Transverse colon (tissue), 4 donors: ENCODE results near the gene CBLB. TPM values are rescaled to one million over a fixed set of nuclear protein-coding genes. Genes with fewer than 3 reads are reported as not detected.

Source experiments
- DNase-seq: peaks from one replicate; pipeline ENCODE4 v3.0.0-alpha.2; 2019
- H3K27ac ChIP-seq, 4 donors: fragments of 200-600 bp; sonication (generic); 2 replicates each; pipeline ENCODE4 v1.5.1; 2016 to 2018; ENCODE audit warnings: inconsistent platforms in 4 of 4
- H3K27me3 ChIP-seq: fragments of 200-600 bp; sonication (generic); 2 replicates; pipeline ENCODE4 v1.5.1; 2017; ENCODE audit warnings: inconsistent platforms
- H3K36me3 ChIP-seq, 4 donors: fragments of 200-600 bp; sonication (generic); 2 replicates each; pipeline ENCODE4 v1.5.1; 2017 to 2019; ENCODE audit warnings: inconsistent platforms in 4 of 4
- H3K4me1 ChIP-seq, 4 donors: fragments of 200-600 bp; sonication (generic); 2 replicates each; pipeline ENCODE4 v1.5.1; 2017 to 2020; ENCODE audit warnings: inconsistent platforms in 4 of 4
- H3K4me3 ChIP-seq, 4 donors: fragments of 200-600 bp; sonication (generic); 1 replicate in 1 of 4; 2 replicates in 3 of 4; pipeline versions ENCODE4 v1.5.1 to v1.6.1; 2017 to 2019; ENCODE audit warnings: inconsistent platforms in 4 of 4
- H3K9me3 ChIP-seq, 2 donors: fragments of 200-600 bp; sonication (generic); 2 replicates each; pipeline ENCODE4 v1.5.1; 2017 to 2019; ENCODE audit warnings: inconsistent platforms in 2 of 2
- EP300 ChIP-seq: sonication (generic); formaldehyde crosslinking; IDR thresholded peaks from one replicate; pipeline ENCODE4 v1.6.1; 2017; ENCODE audit warnings: antibody characterized with exemption, low read depth
- POLR2A ChIP-seq: fragments of 450-650 bp; IDR thresholded peaks from one replicate; pipeline ENCODE4 v1.6.1; 2016; ENCODE audit warnings: antibody characterized with exemption, mild to moderate bottlenecking, moderate library complexity
- POLR2AphosphoS5 ChIP-seq, 3 donors: sonication (generic); formaldehyde crosslinking; IDR thresholded peaks; one replicate each; pipeline ENCODE4 v1.6.1; 2016; ENCODE audit warnings: antibody characterized with exemption in 3 of 3
- WGBS, 2 donors: methylation state at CpG; one replicate each; pipeline ENCODE4 v1.1.5; 2018; ENCODE audit warnings: low coverage in 1 of 2; 5-methylcytosine and 5-hydroxymethylcytosine counted together
- in situ Hi-C, 4 donors: fragments of 200-750 bp; cut with MboI; loops; one replicate each; pipeline versions ENCODE4 v1.15.0 to v1.15.1; 2017; ENCODE audit warnings: low sequenced_read_pairs in 3 of 4, low pct_ligation_motif_present in 1 of 4, low pct_unique_long_range_greater_than_20kb in 1 of 4
- intact Hi-C: fragments of 100-400 bp; cut with DNase I; formaldehyde crosslinking; loops from one replicate; pipeline ENCODE4 v1.15.1; 2023; ENCODE audit warnings: low total_unique reads
- total RNA-seq, 4 donors: library from RNA; depleted of rRNA; stranded (reverse); fragments of >200 nt; gene quantifications; one replicate each; pipeline ENCODE4 v1.1.0, GENCODE V29; 2016
- TF ChIP-seq, protein P1 (sequence below), 5 experiments: fragments of 200-600 bp in 3 of 5; fragments of 450-650 bp in 2 of 5; sonication (generic) in 3 of 5; IDR thresholded peaks; 1 replicate in 2 of 5; 2 replicates in 3 of 5; pipeline ENCODE4 v1.5.1; 2016 to 2017; ENCODE audit warnings: antibody characterized with exemption in 5 of 5, inconsistent platforms in 3 of 5, mild to moderate bottlenecking in 2 of 5, moderate library complexity in 1 of 5

The CBLB gene
- total RNA-seq, 4 donors from 2014 or later, result 25.1 to 76.2 (median 63.6) TPM

DNA sequence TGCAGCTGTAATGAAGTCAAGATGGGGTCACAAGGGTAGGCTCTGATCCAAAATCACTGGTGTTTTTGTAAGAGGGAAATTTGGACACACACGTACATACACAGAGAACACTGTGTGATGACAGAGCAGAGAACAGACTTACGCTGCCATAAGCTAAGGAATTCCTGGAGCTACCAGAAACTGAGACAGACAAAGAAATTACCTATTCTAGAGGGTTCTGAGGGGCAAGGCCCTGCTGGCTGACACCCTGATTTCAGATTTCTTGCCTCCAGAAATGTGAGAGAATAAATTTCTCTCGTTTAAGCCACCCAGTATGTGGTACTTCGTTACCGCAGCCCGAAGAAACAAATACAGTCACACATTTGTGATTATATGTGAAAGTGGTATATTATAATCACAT, 24.8 kb downstream of the CBLB start:
- Histone ChIP-seq H3K9me3 (no peaks in the 10 kb centered on the region), H3K4me3 (no peak overlapping the region), H3K27ac (no peak overlapping the region), H3K27me3 (no peaks in the 10 kb centered on the region), H3K4me1 (peaks cover 0 to 33% (median 19%) of the 10 kb centered on the region in 4 donors), H3K36me3 (no peaks in the 10 kb centered on the region)
- DNase-seq, result no peak
- intact Hi-C loops, result no loop called here
- TF ChIP-seq POLR2AphosphoS5 (IDR thresholded peaks at IDR 0.05) (no peak), POLR2A (no peak), EP300 (no peak)
- TF ChIP-seq, protein P1, sequence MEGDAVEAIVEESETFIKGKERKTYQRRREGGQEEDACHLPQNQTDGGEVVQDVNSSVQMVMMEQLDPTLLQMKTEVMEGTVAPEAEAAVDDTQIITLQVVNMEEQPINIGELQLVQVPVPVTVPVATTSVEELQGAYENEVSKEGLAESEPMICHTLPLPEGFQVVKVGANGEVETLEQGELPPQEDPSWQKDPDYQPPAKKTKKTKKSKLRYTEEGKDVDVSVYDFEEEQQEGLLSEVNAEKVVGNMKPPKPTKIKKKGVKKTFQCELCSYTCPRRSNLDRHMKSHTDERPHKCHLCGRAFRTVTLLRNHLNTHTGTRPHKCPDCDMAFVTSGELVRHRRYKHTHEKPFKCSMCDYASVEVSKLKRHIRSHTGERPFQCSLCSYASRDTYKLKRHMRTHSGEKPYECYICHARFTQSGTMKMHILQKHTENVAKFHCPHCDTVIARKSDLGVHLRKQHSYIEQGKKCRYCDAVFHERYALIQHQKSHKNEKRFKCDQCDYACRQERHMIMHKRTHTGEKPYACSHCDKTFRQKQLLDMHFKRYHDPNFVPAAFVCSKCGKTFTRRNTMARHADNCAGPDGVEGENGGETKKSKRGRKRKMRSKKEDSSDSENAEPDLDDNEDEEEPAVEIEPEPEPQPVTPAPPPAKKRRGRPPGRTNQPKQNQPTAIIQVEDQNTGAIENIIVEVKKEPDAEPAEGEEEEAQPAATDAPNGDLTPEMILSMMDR (IDR thresholded peaks at IDR 0.05), result no peak
- in situ Hi-C loops, result no loop called here
- 64 to 77% methylated on average over 4 to 6 of the region's 6 CpGs for WGBS, 2 donors

DNA sequence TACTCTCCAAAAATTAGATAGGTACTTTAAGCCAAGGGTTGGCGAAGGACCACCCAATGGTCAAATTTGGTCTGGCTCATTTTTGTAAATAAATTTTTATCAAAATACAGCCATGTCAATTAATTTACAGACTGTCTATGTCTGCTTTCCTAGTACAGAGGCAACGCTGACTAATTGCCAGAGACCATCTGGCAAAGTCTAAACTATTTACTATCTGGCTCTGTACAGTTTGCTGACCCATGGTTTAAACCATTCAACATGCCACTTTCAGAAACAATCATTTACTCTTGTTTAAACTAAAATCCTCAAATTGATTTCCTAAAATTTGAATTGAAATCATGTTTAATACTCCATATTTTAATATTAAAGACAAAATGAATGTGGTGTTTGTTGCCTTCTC, 25.9 kb downstream of the CBLB start:
- no peak overlapping the region for H3K4me3 ChIP-seq
- no peaks in the 10 kb centered on the region for H3K27me3 ChIP-seq
- in situ Hi-C loops (no loop called here), intact Hi-C loops (no loop called here)
- H3K9me3 ChIP-seq, result no peaks in the 10 kb centered on the region
- peaks cover 0 to 31% (median 18%) of the 10 kb centered on the region in 4 donors for H3K4me1 ChIP-seq
- WGBS, 2 donors, result 83 to 89% methylated on average over 2 of the region's 2 CpGs
- DNase-seq, result no peak
- peak overlapping the region in 1 of 4 donors; percentile 4 for H3K27ac ChIP-seq
- TF ChIP-seq POLR2A (no peak), POLR2AphosphoS5 (IDR thresholded peaks at IDR 0.05) (no peak), EP300 (no peak)
- TF ChIP-seq, protein P1 (IDR thresholded peaks at IDR 0.05), result no peak
- no peaks in the 10 kb centered on the region for H3K36me3 ChIP-seq

DNA sequence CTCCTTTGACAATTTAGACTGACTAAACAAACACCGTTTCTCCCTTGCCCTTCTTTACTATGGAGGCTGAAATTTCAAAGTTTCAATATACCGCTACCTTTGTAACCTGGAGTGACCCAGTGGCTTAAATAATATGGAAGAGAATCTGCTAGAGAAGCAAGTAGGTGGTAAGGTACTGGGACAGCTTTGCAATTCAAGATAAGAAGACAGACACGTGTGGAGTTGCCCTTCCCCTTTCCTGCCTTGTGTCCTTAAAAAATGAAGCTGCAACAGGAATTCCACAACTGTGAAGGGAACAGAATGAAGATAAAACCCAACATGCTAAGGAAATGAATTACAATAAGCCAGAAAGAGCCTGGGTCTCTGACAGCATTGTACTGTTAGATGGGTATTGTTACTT, 26.4 kb downstream of the CBLB start:
- Histone ChIP-seq H3K4me3 (no peak overlapping the region), H3K27me3 (no peaks in the 10 kb centered on the region), H3K9me3 (no peaks in the 10 kb centered on the region), H3K4me1 (peaks cover 0 to 31% (median 18%) of the 10 kb centered on the region in 4 donors), H3K36me3 (no peaks in the 10 kb centered on the region), H3K27ac (no peak overlapping the region)
- WGBS, 2 donors, result 78 to 81% methylated on average over 3 of the region's 3 CpGs
- TF ChIP-seq, protein P1 (IDR thresholded peaks at IDR 0.05), result no peak
- TF ChIP-seq POLR2A (no peak), POLR2AphosphoS5 (IDR thresholded peaks at IDR 0.05) (no peak)
- intact Hi-C loops (no loop called here), in situ Hi-C loops (no loop called here)
- no peak for DNase-seq

DNA sequence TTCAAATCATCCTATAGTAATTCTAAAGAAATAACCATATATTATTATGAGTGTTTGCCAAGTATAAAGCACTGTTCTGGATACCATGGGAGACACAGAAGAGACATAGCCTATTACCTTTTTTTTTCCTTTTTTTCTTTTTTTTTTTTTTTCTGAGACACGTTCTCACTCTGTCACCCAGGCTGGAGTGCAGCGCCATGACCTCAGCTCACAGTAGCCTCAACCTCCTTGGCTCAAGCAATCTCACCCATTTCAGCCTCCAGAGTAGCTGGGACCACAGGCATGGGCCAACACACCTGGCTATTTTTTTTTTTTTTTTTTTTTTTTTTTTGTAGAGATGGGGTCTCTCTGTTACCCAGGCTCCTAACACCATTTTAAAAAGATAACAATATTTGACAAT, 30.9 kb downstream of the CBLB start:
- in situ Hi-C loops, result no loop called here
- Histone ChIP-seq H3K27ac (no peak overlapping the region), H3K27me3 (no peaks in the 10 kb centered on the region), H3K4me3 (no peak overlapping the region), H3K9me3 (no peaks in the 10 kb centered on the region), H3K4me1 (peaks cover 0 to 28% (median 6%) of the 10 kb centered on the region in 4 donors), H3K36me3 (no peaks in the 10 kb centered on the region)
- intact Hi-C loops, result no loop called here
- TF ChIP-seq, protein P1 (IDR thresholded peaks at IDR 0.05), result no peak
- TF ChIP-seq POLR2AphosphoS5 (IDR thresholded peaks at IDR 0.05), result no peak
- no peak for DNase-seq
- WGBS, 2 donors, result 86% methylated on average over 2 of the region's 2 CpGs; no CpG with 5 or more reads in 1 of the 2 donors
